T-helper 17 cell (primary cell): ENCODE results near the gene STARD9. TPM values are rescaled to one million over a fixed set of nuclear protein-coding genes. Genes with fewer than 3 reads are reported as not detected.

Experiments
- ATAC-seq: fragments of 150-1000 bp; cut with Tn5 transposase; 2 replicates; pipeline ENCODE4 v1.10.0; 2021; ENCODE audit warnings: mild to moderate bottlenecking, moderate library complexity
- DNase-seq, 3 donors: peaks; one replicate each; pipeline versions ENCODE4 v3.0.0 to v3.0.0-alpha.2; 2020 to 2021
- H3K9me3 ChIP-seq: one replicate; pipeline ENCODE4 v1.7.0; 2013; ENCODE audit warnings: low read length, mild to moderate bottlenecking; ENCODE audit not compliant: control insufficient read depth, poor library complexity, severe bottlenecking
- H3K27ac Mint-ChIP-seq: one replicate; pipeline ENCODE4 v1.8.0; 2022; ENCODE audit warnings: mild to moderate bottlenecking, moderate library complexity, mixed read lengths
- H3K27me3 Mint-ChIP-seq: one replicate; pipeline ENCODE4 v1.8.0; 2022; ENCODE audit warnings: mixed read lengths
- H3K36me3 Mint-ChIP-seq: one replicate; pipeline ENCODE4 v1.8.0; 2022; ENCODE audit warnings: low read depth, mixed read lengths
- H3K4me1 Mint-ChIP-seq: one replicate; pipeline ENCODE4 v1.8.0; 2022; ENCODE audit warnings: mild to moderate bottlenecking, mixed read lengths
- H3K4me3 Mint-ChIP-seq: one replicate; pipeline ENCODE4 v1.8.0; 2022; ENCODE audit warnings: mild to moderate bottlenecking, moderate library complexity, mixed read lengths
- total RNA-seq, 4 donors: library from RNA in 2 of 4; stranded (reverse) in 2 of 4; gene quantifications; one replicate each; pipeline ENCODE4 v1.2.3 and lab custom pipeline; 2022 to 2026

Gene STARD9
- total RNA-seq, 2 donors from 2014 or later, result 4.1 to 5.9 TPM

DNA sequence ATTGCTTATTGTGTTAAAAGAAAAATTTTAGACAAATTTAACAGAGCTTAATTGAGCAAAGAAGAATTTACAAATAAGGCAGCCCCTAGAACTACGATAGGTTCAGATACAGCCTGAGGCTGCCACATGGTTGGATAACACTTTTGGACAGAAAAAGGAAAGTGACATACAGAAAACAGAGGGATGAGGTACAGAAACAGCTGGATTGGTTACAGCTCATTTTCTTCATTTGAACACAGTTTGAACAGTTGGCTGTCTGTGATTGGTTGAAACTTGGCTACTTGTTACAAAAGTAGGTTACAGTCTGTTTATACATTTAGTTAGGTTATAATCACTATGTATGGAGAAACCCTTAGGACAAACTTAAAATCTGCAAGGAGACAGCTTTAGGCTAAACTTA lies 46.0 kb downstream of the STARD9 start:
- no peak for DNase-seq
- no peak for ATAC-seq
- Mint-ChIP-seq H3K27ac (peak overlapping the region; percentile 24), H3K4me1 (peaks cover 2% of the 10 kb centered on the region), H3K27me3 (no peaks in the 10 kb centered on the region), H3K36me3 (no peaks in the 10 kb centered on the region), H3K4me3 (no peak overlapping the region)
- no peaks in the 10 kb centered on the region for H3K9me3 ChIP-seq

DNA sequence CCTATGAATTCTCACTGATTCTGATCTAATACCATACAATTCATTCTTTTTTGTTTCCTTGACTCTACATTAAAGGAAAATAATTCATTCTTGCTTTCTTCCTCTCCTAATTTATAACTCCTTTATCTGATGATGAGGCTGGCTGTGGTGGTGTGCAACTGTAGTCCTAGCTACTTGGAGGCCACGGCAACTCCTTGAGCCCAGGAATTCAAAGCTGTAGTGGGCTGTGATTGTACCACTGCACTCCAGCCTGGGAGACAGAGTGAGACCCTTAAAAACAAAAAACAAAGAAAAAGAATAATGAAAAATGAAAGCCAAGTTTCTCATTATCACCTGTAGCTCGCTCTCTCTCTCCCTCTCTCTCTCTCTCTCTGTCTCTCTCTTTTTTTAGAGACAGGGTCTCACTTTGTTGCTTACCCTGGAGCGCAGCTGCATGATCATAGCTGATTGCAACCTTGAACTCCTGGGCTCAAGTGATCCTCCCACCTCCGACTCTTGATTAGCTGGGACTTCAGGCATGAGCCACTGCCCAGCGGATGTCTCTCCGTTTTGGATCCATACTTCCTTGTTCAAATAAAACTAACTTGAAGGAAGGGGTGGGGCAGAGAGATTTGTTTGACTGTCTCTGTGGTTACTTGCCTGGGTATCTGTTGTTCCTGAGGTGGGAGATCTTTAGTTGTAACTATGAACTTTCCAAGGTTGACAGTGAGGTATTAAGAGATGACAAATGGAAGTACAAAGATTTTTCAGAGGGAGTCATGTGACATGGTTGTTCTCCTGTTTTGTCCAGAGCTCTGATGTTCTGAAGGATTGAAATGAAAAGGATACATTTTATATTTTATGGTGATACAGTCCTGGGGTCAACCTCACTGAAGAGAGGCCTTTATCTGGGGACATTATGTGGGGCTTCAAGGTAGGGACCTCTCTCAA lies 46.9 kb downstream of the STARD9 start:
- Mint-ChIP-seq H3K36me3 (no peaks in the 10 kb centered on the region), H3K4me3 (no peak overlapping the region), H3K27ac (peak overlapping the region; percentile 43), H3K27me3 (no peaks in the 10 kb centered on the region), H3K4me1 (peaks cover 2% of the 10 kb centered on the region)
- DNase-seq (no peak), ATAC-seq (no peak)
- no peaks in the 10 kb centered on the region for H3K9me3 ChIP-seq

DNA sequence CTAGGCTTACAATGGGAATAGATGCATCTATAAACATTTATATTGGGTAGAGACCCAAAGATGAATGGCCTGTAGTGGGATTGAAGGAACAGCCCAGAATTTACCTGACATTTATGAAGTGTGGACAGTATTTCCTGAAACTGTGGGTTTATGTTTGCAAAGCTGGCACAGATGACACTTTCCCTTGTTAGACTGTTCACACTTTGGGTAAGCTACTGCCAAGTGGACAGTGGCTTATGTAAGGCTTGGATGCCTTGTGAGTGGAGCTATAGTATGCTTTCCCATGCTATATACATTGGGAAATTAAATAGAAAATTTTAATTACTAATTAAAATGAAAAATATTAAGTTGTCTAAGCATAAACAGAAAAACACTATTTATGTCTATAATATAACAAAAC lies 48.5 kb downstream of the STARD9 start:
- Mint-ChIP-seq H3K27me3 (no peaks in the 10 kb centered on the region), H3K36me3 (no peaks in the 10 kb centered on the region), H3K4me1 (peaks cover 2% of the 10 kb centered on the region), H3K4me3 (no peak overlapping the region), H3K27ac (no peak overlapping the region)
- H3K9me3 ChIP-seq, result no peaks in the 10 kb centered on the region
- ATAC-seq (no peak), DNase-seq (no peak)

DNA sequence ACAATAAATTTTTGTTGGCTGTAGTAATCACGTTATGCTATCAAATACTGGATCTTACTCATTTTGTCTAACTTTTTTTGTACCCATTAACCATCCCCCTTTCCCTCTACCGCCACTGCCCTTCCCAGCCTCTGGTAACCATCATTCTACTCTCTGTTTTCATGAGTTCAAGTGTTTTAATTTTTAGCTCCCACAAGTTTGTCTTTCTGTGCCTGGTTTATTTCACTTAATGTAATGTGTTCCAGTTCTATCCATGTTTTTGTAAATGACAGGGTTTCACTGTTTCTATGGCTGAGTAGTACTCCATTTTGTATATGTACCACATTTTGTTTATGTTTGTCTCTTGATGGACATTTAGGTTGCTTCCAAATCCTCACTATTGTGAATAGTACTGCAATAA lies 52.1 kb downstream of the STARD9 start:
- ATAC-seq (no peak), DNase-seq (no peak)
- H3K27me3 Mint-ChIP-seq, result no peaks in the 10 kb centered on the region
- H3K9me3 ChIP-seq, result no peaks in the 10 kb centered on the region
- H3K27ac Mint-ChIP-seq, result no peak overlapping the region
- peaks cover 4% of the 10 kb centered on the region for H3K4me1 Mint-ChIP-seq
- H3K36me3 Mint-ChIP-seq, result peaks cover 6% of the 10 kb centered on the region
- H3K4me3 Mint-ChIP-seq, result no peak overlapping the region

DNA sequence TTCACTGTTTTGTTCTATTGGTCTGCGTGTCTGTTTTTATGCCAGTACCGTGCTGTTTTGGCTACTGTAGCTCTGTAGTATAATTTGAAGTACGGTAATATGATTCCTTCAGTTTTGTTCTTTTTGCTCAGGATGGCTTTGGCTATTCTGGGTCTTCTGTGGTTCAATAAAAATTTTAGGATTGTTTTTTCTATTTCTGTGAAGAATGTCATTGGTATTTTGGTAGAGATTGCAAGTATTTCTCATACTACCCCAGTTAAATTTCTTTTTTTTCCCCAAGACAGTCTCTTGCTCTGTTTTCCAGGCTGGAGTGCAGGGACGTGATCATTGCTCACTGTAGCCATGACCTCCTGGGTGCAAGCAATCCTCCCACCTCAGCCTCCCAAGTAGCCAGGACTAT lies 53.4 kb downstream of the STARD9 start:
- no peaks in the 10 kb centered on the region for H3K9me3 ChIP-seq
- H3K36me3 Mint-ChIP-seq, result peaks cover 6% of the 10 kb centered on the region
- no peak overlapping the region for H3K27ac Mint-ChIP-seq
- ATAC-seq (no peak), DNase-seq (no peak)
- peaks cover 2% of the 10 kb centered on the region for H3K4me1 Mint-ChIP-seq
- no peaks in the 10 kb centered on the region for H3K27me3 Mint-ChIP-seq
- no peak overlapping the region for H3K4me3 Mint-ChIP-seq

DNA sequence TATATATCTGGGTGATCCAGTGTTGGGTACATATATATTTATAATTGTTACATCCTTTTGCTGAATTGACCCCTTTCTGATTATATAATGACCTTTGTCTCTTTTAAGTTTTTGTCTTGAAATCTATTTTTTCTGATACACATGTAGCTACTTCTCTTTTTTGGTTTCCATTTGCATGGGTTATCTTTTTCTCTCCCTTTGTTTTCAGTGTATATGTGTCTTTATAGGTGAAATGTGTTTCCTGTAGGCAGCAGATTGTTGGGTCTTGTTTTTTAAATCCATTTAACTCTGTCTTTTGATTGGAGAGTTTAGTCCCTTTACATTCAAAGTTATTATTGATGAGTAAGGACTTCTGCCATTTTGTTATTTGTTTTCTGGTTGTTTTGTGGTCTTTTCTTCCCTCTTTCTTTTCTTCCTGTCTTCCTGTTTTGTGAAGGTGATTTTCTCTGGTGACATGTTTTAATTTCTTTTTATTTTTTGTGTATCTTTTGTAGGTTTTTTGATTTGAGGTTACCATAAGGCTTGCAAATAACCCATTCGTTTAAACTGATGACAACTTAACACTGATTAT lies 56.8 kb downstream of the STARD9 start:
- Mint-ChIP-seq H3K36me3 (peaks cover 6% of the 10 kb centered on the region), H3K4me3 (no peak overlapping the region), H3K27ac (peak overlapping the region; percentile 8), H3K4me1 (peaks cover 2% of the 10 kb centered on the region), H3K27me3 (no peaks in the 10 kb centered on the region)
- no peaks in the 10 kb centered on the region for H3K9me3 ChIP-seq
- ATAC-seq, result no peak
- DNase-seq, result no peak

DNA sequence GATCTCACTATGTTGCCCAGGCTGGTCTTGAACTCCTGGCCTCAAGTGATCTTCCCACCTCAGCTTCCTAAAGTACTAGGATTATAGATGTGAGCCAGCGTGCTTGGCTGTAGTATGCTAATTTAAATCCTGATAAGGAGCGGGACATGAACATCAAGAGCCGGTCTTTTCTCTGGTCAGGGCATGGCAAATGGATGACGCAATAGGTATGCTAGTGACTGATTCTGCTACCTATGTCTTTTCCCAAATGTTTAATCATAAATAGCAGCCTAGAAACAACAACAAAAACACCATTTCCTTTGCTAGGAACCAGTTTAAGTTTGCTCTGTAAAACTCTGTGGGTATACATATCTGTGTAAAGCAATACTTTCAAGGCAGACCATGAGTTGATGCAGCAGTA lies 64.7 kb downstream of the STARD9 start:
- no peaks in the 10 kb centered on the region for H3K9me3 ChIP-seq
- Mint-ChIP-seq H3K36me3 (peaks cover 2% of the 10 kb centered on the region), H3K27ac (no peak overlapping the region), H3K4me3 (no peak overlapping the region), H3K4me1 (no peaks in the 10 kb centered on the region), H3K27me3 (no peaks in the 10 kb centered on the region)
- DNase-seq, result no peak
- no peak for ATAC-seq

DNA sequence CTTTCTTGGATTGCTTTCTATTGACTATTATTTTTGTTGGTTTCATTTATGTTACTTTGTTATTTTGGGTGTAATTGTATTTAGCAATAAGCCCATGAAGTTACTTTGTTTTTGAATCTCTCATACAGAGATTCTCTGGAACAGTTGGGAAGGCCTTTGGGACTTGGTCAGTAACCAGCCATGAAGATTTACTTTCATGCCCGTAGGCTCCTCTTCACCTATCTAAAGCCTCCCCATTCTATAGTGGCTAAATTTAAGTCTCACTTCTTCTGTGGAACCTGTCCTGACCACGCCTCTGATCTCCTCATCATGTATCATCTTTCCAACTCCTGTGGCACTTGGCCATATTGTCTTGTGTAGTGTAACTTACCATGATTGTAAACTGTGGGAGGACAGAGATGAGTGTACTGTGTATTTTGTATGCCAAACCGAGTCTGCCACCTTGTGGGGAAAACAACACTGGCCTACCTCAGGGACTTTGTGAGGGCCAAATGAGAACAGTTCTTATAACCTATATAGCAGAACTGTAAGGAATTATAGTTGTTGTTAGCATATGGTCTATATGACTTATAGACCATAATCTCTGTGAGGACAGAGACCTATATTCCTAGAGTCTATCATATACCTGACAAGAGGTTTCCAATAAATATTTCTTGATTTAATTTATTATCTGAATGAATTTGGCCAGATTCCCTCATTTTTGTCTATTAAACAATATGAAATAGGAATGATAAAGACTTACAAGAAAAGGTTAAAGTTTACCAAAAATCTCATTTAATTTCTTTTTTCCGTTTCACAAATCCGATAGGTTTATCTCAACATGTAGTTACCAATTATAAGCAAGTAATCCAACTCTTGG lies 75.0 kb downstream of the STARD9 start:
- ATAC-seq (peak; percentile 66), DNase-seq (peak in 1 of 3 donors; percentile 9)
- H3K27ac Mint-ChIP-seq, result no peak overlapping the region
- H3K9me3 ChIP-seq, result no peaks in the 10 kb centered on the region
- peaks cover 4% of the 10 kb centered on the region for H3K36me3 Mint-ChIP-seq
- no peak overlapping the region for H3K4me3 Mint-ChIP-seq
- no peaks in the 10 kb centered on the region for H3K27me3 Mint-ChIP-seq
- peaks cover 9% of the 10 kb centered on the region for H3K4me1 Mint-ChIP-seq

DNA sequence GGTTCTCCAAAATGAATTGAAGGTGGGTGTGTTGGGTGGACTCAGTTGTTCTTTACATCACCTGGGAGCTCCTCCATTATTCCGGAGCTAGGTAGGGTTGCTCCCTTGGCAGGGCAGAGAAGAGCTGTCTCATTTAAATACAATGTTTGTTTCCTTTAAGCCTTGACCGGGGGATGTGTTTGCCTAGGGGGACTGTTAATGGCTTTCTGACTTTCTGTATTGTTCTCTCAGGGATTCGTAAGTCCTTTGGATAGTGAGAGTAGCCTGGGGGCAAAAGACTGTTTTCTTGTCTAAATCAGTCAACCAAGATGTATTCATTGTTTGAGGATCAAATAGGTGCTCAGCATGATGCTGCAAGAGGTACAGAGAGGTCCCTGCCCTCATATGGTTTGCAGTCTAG lies 90.4 kb downstream of the STARD9 start:
- no peaks in the 10 kb centered on the region for H3K9me3 ChIP-seq
- peaks cover 3% of the 10 kb centered on the region for H3K4me1 Mint-ChIP-seq
- peaks cover 10% of the 10 kb centered on the region for H3K36me3 Mint-ChIP-seq
- ATAC-seq (no peak), DNase-seq (no peak)
- no peak overlapping the region for H3K4me3 Mint-ChIP-seq
- no peaks in the 10 kb centered on the region for H3K27me3 Mint-ChIP-seq
- no peak overlapping the region for H3K27ac Mint-ChIP-seq

DNA sequence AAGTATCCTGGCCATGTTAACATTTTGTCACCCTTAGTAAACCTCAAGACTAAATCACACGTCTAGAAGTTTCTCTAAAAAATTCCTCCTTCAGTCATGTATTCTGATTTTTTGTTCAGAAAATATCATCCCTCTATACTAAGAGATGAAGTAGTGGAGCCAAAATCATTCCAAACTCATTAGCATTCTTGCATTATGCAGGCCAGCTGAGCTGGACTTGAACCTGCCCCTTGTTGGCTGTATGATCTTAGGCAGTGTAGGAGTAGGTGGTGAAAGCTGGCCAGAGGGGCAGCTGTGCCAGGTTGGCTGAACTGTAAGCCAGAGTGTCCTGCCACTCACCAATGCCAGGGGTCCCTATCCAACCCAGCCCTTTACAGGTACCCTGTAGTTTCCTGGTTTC lies 92.4 kb downstream of the STARD9 start:
- no peaks in the 10 kb centered on the region for H3K9me3 ChIP-seq
- Mint-ChIP-seq H3K4me3 (no peak overlapping the region), H3K27me3 (no peaks in the 10 kb centered on the region), H3K4me1 (peaks cover 3% of the 10 kb centered on the region), H3K27ac (no peak overlapping the region), H3K36me3 (peaks cover 10% of the 10 kb centered on the region)
- ATAC-seq (no peak), DNase-seq (no peak)

DNA sequence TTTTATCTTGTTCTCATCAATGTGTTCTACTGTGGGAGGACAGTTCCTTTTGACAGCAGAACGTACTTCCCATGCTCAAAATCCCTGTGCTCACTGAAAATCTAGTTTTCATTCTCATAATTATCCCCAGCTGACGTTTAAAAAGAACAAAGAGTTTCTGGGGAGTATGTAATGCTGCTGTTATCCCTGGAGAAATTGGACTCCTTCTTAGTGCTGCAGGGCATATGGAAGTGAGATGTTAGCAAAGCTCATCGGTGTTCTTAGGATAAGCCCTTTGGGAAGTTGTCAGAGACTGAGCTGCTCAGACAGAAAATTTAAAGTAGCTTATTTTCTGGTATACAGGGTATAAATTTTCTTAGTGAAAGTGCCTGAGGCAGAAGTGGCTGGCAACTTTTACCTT lies 95.0 kb downstream of the STARD9 start:
- no peak for ATAC-seq
- H3K27me3 Mint-ChIP-seq, result no peaks in the 10 kb centered on the region
- peaks cover 3% of the 10 kb centered on the region for H3K4me1 Mint-ChIP-seq
- no peak overlapping the region for H3K4me3 Mint-ChIP-seq
- no peak for DNase-seq
- peaks cover 10% of the 10 kb centered on the region for H3K36me3 Mint-ChIP-seq
- H3K27ac Mint-ChIP-seq, result no peak overlapping the region
- no peaks in the 10 kb centered on the region for H3K9me3 ChIP-seq

DNA sequence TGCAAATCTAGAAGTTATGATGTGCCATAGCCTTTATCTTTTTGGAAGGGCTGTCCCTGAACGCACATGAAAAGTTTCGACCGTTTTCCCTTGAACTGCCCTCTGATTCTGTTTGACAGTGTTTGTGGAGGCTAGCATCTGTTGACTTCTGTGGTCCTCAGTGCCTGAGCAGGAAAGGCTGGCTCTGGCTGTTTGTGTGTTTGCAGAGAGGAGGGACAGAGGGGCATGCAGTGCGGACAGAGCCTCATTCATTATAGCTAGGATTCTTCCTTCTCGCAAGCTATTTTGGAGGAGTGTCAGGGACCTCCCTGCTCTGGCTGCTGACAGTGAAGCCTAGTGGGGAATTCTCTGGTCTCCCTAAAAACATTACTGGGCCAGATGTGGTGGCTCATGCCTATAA lies 97.0 kb downstream of the STARD9 start:
- Mint-ChIP-seq H3K27me3 (no peaks in the 10 kb centered on the region), H3K36me3 (peaks cover 4% of the 10 kb centered on the region), H3K4me3 (no peak overlapping the region), H3K4me1 (peaks cover 3% of the 10 kb centered on the region), H3K27ac (no peak overlapping the region)
- no peaks in the 10 kb centered on the region for H3K9me3 ChIP-seq
- DNase-seq (no peak), ATAC-seq (no peak)

DNA sequence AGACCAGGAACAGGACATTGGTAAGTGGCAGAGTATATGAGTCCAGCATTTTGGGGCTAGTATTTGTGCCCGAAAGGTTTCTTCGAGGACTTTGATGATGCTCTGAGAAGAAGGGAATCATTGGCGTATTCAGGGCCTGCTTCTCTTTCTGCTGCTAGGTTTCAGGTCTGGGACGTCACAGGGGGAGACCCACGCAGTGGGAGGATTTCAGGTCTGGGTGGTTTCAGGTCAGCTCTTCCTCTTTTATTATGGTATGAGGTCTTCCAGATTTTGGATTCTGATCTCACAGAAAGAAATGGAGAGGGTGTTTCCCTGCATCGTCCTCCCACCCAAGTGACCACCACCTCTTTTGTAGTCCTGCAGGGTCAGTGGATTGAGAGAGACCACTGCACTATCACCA lies 99.1 kb downstream of the STARD9 start:
- Mint-ChIP-seq H3K27ac (no peak overlapping the region), H3K36me3 (peaks cover 6% of the 10 kb centered on the region), H3K27me3 (no peaks in the 10 kb centered on the region), H3K4me1 (peaks cover 3% of the 10 kb centered on the region), H3K4me3 (no peak overlapping the region)
- no peaks in the 10 kb centered on the region for H3K9me3 ChIP-seq
- ATAC-seq (no peak), DNase-seq (no peak)
